Stimulated activated CD4-positive, alpha-beta T cell treated with anti-CD3 and anti-CD28 coated beads, Interleukin-2, amount 100 ng/mL, for 48 hours (primary cell): ENCODE data around the gene CLDND2.

ENCODE experiments used
- DNase-seq, 2 donors: peaks; one replicate each; pipeline ENCODE4 v3.0.0-alpha.2; 2020

Gene CLDND2

GRCh38 chr19:51352783-51353360, 15.9 kb downstream of the CLDND2 start:
- DNase-seq: no peak

GRCh38 chr19:51351266-51351990, 17.4 kb downstream of the CLDND2 start:
- no peak for DNase-seq

- DNase-seq: no peak
Measured at GRCh38 chr19:51347209-51347928, 21.4 kb downstream of the CLDND2 start.

- no peak for DNase-seq
Measured at GRCh38 chr19:51346742-51347141, 22.1 kb downstream of the CLDND2 start.

- no peak for DNase-seq
Measured at GRCh38 chr19:51345076-51345620, 23.7 kb downstream of the CLDND2 start.

- DNase-seq: no peak
Measured at GRCh38 chr19:51342631-51343569, 25.9 kb downstream of the CLDND2 start.

GRCh38 chr19:51341976-51342580, 26.7 kb downstream of the CLDND2 start, which contains the start of gene VSIG10L:
Gene VSIG10L (minus strand): TSS chr19:51342139. CDS start chr19:51342124, 15 bp downstream.
- DNase-seq: no peak

- no peak for DNase-seq
Measured at GRCh38 chr19:51341066-51341465, 27.7 kb downstream of the CLDND2 start.

- peak; percentile 97 for DNase-seq
Measured at GRCh38 chr19:51339687-51340656, 28.8 kb downstream of the CLDND2 start.

GRCh38 chr19:51339313-51339686, 29.5 kb downstream of the CLDND2 start:
- DNase-seq: peak; percentile 27 to 36

GRCh38 chr19:51338563-51339312, 30.1 kb downstream of the CLDND2 start:
- DNase-seq: peak; percentile 87 to 88

- no peak for DNase-seq
Measured at GRCh38 chr19:51337861-51338562, 30.8 kb downstream of the CLDND2 start.

- DNase-seq: no peak
Measured at GRCh38 chr19:51337141-51337860, 31.5 kb downstream of the CLDND2 start.

- no peak for DNase-seq
Measured at GRCh38 chr19:51333836-51334460, 34.9 kb downstream of the CLDND2 start.

- DNase-seq: no peak
Measured at GRCh38 chr19:51331716-51332115, 37.1 kb downstream of the CLDND2 start.

GRCh38 chr19:51331193-51331592, 37.6 kb downstream of the CLDND2 start:
- no peak for DNase-seq

- no peak for DNase-seq
Measured at GRCh38 chr19:51330366-51330765, 38.4 kb downstream of the CLDND2 start.

GRCh38 chr19:51329411-51329810, 39.4 kb downstream of the CLDND2 start:
- no peak for DNase-seq
